ENCODE data around the gene ASB11. TPM values are rescaled to one million over a fixed set of nuclear protein-coding genes. Genes with fewer than 3 reads are reported as not detected.

ASB11 gene
- total RNA-seq, 1 donor from 2014 or later: not detected

GRCh38 chrX:15349046-15349445 lies 33.6 kb upstream of the ASB11 start:
- H3K4me3 ChIP-seq (ENCODE audit: insufficient read depth, low read depth, low read length): no peak overlapping the region
- Mint-ChIP-seq H3K4me3 (ENCODE audit: unreplicated experiment) (no peak overlapping the region), H3K27me3 (ENCODE audit: low read depth, unreplicated experiment) (peaks cover 1% of the 10 kb centered on the region), H3K4me1 (ENCODE audit: low read depth, unreplicated experiment) (no peaks in the 10 kb centered on the region), H3K36me3 (ENCODE audit: low read depth, unreplicated experiment) (no peaks in the 10 kb centered on the region), H3K27ac (ENCODE audit: unreplicated experiment) (no peak overlapping the region), H3K9me3 (ENCODE audit: unreplicated experiment) (no peaks in the 10 kb centered on the region)
- DNase-seq (ENCODE audit: low read depth) (peak; percentile 32), FAIRE-seq (peak; percentile 96)
- no peak overlapping the region for H3K4me2 ChIP-seq (ENCODE audit: low read length)
- H4K20me1 ChIP-seq (ENCODE audit: insufficient read depth, low read length): no peaks in the 10 kb centered on the region
- no peaks in the 10 kb centered on the region for H3K36me3 ChIP-seq (ENCODE audit: insufficient read depth, low read length)
- H3K27ac ChIP-seq (ENCODE audit: low read depth, low read length): no peak overlapping the region
- H3K9ac ChIP-seq (ENCODE audit: low read length): no peak overlapping the region
- no peaks in the 10 kb centered on the region for H3K79me2 ChIP-seq (ENCODE audit: insufficient read depth, low read length)
- H3K9me3 ChIP-seq (ENCODE audit: insufficient read depth, low read depth, low read length): no peaks in the 10 kb centered on the region
- H3K27me3 ChIP-seq (ENCODE audit: insufficient read depth, low read length): no peaks in the 10 kb centered on the region
- no peak overlapping the region for H2AFZ ChIP-seq (ENCODE audit: low read depth, low read length)
- H3K4me1 ChIP-seq (ENCODE audit: insufficient read depth, low read length): no peaks in the 10 kb centered on the region
- TF ChIP-seq CTCF (IDR thresholded peaks at IDR 0.05; ENCODE audit: insufficient read depth, low read depth, low read length) (peak; percentile 25), EZH2 (IDR thresholded peaks at IDR 0.05; ENCODE audit: insufficient read depth, low read length) (no peak)

DNA sequence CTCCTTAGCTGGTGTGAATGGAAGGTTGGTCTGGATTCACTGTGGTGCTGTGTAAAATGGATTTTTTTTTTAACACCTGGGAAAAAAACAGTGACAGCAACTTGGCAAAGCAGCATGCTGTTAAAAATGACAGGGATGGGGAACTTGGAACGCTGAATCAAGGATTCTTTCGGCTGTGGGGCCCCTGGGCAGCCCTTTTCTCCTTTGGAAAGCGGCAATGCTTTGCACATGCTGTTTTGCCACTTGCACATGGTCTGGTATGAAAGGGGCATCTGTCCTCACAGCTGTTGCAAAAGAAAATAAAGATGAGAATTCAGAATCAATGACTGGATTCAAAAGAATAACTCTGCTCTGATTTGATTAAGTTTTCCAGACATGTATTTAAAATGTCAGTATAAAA lies 30.5 kb upstream of the ASB11 start:
- no peak overlapping the region for H3K27ac Mint-ChIP-seq (ENCODE audit: unreplicated experiment)

More for the DNA sequence above, 30.5 kb upstream of the ASB11 start:
- Mint-ChIP-seq H3K4me3 (ENCODE audit: unreplicated experiment) (no peak overlapping the region), H3K9me3 (ENCODE audit: unreplicated experiment) (no peaks in the 10 kb centered on the region), H3K4me1 (ENCODE audit: low read depth, unreplicated experiment) (no peaks in the 10 kb centered on the region), H3K36me3 (ENCODE audit: low read depth, unreplicated experiment) (no peaks in the 10 kb centered on the region), H3K27me3 (ENCODE audit: low read depth, unreplicated experiment) (peaks cover 1% of the 10 kb centered on the region)
- FAIRE-seq: no peak
- H3K79me2 ChIP-seq (ENCODE audit: insufficient read depth, low read length): no peaks in the 10 kb centered on the region
- H3K27ac ChIP-seq (ENCODE audit: low read depth, low read length): no peak overlapping the region
- H3K9ac ChIP-seq (ENCODE audit: low read length): no peak overlapping the region
- H3K36me3 ChIP-seq (ENCODE audit: insufficient read depth, low read length): no peaks in the 10 kb centered on the region
- no peaks in the 10 kb centered on the region for H3K9me3 ChIP-seq (ENCODE audit: insufficient read depth, low read depth, low read length)
- H2AFZ ChIP-seq (ENCODE audit: low read depth, low read length): no peak overlapping the region
- no peak overlapping the region for H3K4me3 ChIP-seq (ENCODE audit: insufficient read depth, low read depth, low read length)
- no peaks in the 10 kb centered on the region for H4K20me1 ChIP-seq (ENCODE audit: insufficient read depth, low read length)
- H3K27me3 ChIP-seq (ENCODE audit: insufficient read depth, low read length): no peaks in the 10 kb centered on the region
- no peak overlapping the region for H3K4me2 ChIP-seq (ENCODE audit: low read length)
- H3K4me1 ChIP-seq (ENCODE audit: insufficient read depth, low read length): no peaks in the 10 kb centered on the region
- TF ChIP-seq EZH2 (IDR thresholded peaks at IDR 0.05; ENCODE audit: insufficient read depth, low read length) (no peak), CTCF (IDR thresholded peaks at IDR 0.05; ENCODE audit: insufficient read depth, low read depth, low read length) (no peak)
- no peak for DNase-seq (ENCODE audit: low read depth)
